ENCODE measurements around the gene ASB3. TPM values are rescaled to one million over a fixed set of nuclear protein-coding genes. Genes with fewer than 3 reads are reported as not detected.

Gene ASB3
- polyA plus RNA-seq, 1 donor from 2014 or later, result 60.4 TPM

GRCh38 chr2:53632714-53633113, 154.0 kb downstream of the ASB3 start:
- Histone ChIP-seq H3K27me3 (ENCODE audit: insufficient read depth, low read depth, low read length) (no peaks in the 10 kb centered on the region), H3K4me3 (ENCODE audit: low read length) (no peak overlapping the region), H3K4me2 (ENCODE audit: low read length) (no peak overlapping the region), H3K9me3 (ENCODE audit: low read length) (no peaks in the 10 kb centered on the region), H3K27ac (ENCODE audit: low read length) (no peak overlapping the region), H2AFZ (ENCODE audit: low read depth, low read length) (no peak overlapping the region), H3K9ac (ENCODE audit: low read length) (no peak overlapping the region), H3F3A (ENCODE audit: insufficient read depth, low read length, poor library complexity, severe bottlenecking) (no peaks in the 10 kb centered on the region), H4K20me1 (ENCODE audit: insufficient read depth) (no peaks in the 10 kb centered on the region), H3K36me3 (ENCODE audit: insufficient read depth, low read length) (no peaks in the 10 kb centered on the region), H3K79me2 (replicated peaks; ENCODE audit: insufficient read depth, low read length) (no peaks in the 10 kb centered on the region), H3K9me2 (ENCODE audit: insufficient read depth, low read length) (no peaks in the 10 kb centered on the region)
- TF ChIP-seq, protein P1, sequence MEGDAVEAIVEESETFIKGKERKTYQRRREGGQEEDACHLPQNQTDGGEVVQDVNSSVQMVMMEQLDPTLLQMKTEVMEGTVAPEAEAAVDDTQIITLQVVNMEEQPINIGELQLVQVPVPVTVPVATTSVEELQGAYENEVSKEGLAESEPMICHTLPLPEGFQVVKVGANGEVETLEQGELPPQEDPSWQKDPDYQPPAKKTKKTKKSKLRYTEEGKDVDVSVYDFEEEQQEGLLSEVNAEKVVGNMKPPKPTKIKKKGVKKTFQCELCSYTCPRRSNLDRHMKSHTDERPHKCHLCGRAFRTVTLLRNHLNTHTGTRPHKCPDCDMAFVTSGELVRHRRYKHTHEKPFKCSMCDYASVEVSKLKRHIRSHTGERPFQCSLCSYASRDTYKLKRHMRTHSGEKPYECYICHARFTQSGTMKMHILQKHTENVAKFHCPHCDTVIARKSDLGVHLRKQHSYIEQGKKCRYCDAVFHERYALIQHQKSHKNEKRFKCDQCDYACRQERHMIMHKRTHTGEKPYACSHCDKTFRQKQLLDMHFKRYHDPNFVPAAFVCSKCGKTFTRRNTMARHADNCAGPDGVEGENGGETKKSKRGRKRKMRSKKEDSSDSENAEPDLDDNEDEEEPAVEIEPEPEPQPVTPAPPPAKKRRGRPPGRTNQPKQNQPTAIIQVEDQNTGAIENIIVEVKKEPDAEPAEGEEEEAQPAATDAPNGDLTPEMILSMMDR (IDR thresholded peaks at IDR 0.05; ENCODE audit: poor library complexity, severe bottlenecking), result no peak
- TF ChIP-seq TAF1 (IDR thresholded peaks at IDR 0.05; ENCODE audit: low read depth), result no peak
- TF ChIP-seq, protein P2, sequence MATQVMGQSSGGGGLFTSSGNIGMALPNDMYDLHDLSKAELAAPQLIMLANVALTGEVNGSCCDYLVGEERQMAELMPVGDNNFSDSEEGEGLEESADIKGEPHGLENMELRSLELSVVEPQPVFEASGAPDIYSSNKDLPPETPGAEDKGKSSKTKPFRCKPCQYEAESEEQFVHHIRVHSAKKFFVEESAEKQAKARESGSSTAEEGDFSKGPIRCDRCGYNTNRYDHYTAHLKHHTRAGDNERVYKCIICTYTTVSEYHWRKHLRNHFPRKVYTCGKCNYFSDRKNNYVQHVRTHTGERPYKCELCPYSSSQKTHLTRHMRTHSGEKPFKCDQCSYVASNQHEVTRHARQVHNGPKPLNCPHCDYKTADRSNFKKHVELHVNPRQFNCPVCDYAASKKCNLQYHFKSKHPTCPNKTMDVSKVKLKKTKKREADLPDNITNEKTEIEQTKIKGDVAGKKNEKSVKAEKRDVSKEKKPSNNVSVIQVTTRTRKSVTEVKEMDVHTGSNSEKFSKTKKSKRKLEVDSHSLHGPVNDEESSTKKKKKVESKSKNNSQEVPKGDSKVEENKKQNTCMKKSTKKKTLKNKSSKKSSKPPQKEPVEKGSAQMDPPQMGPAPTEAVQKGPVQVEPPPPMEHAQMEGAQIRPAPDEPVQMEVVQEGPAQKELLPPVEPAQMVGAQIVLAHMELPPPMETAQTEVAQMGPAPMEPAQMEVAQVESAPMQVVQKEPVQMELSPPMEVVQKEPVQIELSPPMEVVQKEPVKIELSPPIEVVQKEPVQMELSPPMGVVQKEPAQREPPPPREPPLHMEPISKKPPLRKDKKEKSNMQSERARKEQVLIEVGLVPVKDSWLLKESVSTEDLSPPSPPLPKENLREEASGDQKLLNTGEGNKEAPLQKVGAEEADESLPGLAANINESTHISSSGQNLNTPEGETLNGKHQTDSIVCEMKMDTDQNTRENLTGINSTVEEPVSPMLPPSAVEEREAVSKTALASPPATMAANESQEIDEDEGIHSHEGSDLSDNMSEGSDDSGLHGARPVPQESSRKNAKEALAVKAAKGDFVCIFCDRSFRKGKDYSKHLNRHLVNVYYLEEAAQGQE (IDR thresholded peaks at IDR 0.05; ENCODE audit: borderline replicate concordance), result no peak

- no peak overlapping the region for H3K4me3 ChIP-seq (ENCODE audit: low read length)
- TF ChIP-seq POLR2AphosphoS5 (IDR thresholded peaks at IDR 0.05) (no peak), TAF1 (IDR thresholded peaks at IDR 0.05; ENCODE audit: low read depth) (no peak), RAD21 (conservative IDR thresholded peaks at IDR 0.05) (no peak), EZH2 (IDR thresholded peaks at IDR 0.05; ENCODE audit: borderline replicate concordance, insufficient read depth, low read length, poor library complexity, severe bottlenecking) (no peak), SMC3 (conservative IDR thresholded peaks at IDR 0.05; ENCODE audit: poor library complexity) (no peak), EP300 (conservative IDR thresholded peaks at IDR 0.05; ENCODE audit: poor library complexity, severe bottlenecking) (no peak), MXI1 (conservative IDR thresholded peaks at IDR 0.05; ENCODE audit: poor library complexity, severe bottlenecking) (no peak)
- TF ChIP-seq, protein P1 (IDR thresholded peaks at IDR 0.05; ENCODE audit: poor library complexity, severe bottlenecking), result no peak
- TF ChIP-seq, protein P2 (IDR thresholded peaks at IDR 0.05; ENCODE audit: borderline replicate concordance), result no peak
- no peaks in the 10 kb centered on the region for H3K9me3 ChIP-seq (ENCODE audit: low read length)
- no peaks in the 10 kb centered on the region for H3K27me3 ChIP-seq (ENCODE audit: insufficient read depth, low read depth, low read length)
- H3F3A ChIP-seq (ENCODE audit: insufficient read depth, low read length, poor library complexity, severe bottlenecking), result no peaks in the 10 kb centered on the region
- H3K9ac ChIP-seq (ENCODE audit: low read length), result no peak overlapping the region
- no peak overlapping the region for H2AFZ ChIP-seq (ENCODE audit: low read depth, low read length)
- no peaks in the 10 kb centered on the region for H3K36me3 ChIP-seq (ENCODE audit: insufficient read depth, low read length)
- H4K20me1 ChIP-seq (ENCODE audit: insufficient read depth), result no peaks in the 10 kb centered on the region
- H3K27ac ChIP-seq (ENCODE audit: low read length), result no peak overlapping the region
- H3K79me2 ChIP-seq (replicated peaks; ENCODE audit: insufficient read depth, low read length), result no peaks in the 10 kb centered on the region
- no peak overlapping the region for H3K4me2 ChIP-seq (ENCODE audit: low read length)
- no peaks in the 10 kb centered on the region for H3K9me2 ChIP-seq (ENCODE audit: insufficient read depth, low read length)
Observed at GRCh38 chr2:53632126-53632460, 154.7 kb downstream of the ASB3 start.

Measured in neural cell (in vitro differentiated cells).